Activated CD8-positive, alpha-beta memory T cell treated with anti-CD3 and anti-CD28 coated beads for 48 hours (primary cell): ENCODE data around the gene OGFRL1.
A peak's percentile ranks its signal among the peaks of the same experiment; 100 is the strongest.
"Not testable (repeated sequence)": the region's sequence is repeated elsewhere in the genome, so short reads cannot be mapped to it uniquely, and the experiment has no call there.

ENCODE experiments used
- DNase-seq, 3 experiments: peaks; one replicate each; pipeline ENCODE4 v3.0.0-alpha.2; 2020; ENCODE audit warnings: low read depth in 2 of 3, low spot score in 2 of 3

OGFRL1 gene

DNA sequence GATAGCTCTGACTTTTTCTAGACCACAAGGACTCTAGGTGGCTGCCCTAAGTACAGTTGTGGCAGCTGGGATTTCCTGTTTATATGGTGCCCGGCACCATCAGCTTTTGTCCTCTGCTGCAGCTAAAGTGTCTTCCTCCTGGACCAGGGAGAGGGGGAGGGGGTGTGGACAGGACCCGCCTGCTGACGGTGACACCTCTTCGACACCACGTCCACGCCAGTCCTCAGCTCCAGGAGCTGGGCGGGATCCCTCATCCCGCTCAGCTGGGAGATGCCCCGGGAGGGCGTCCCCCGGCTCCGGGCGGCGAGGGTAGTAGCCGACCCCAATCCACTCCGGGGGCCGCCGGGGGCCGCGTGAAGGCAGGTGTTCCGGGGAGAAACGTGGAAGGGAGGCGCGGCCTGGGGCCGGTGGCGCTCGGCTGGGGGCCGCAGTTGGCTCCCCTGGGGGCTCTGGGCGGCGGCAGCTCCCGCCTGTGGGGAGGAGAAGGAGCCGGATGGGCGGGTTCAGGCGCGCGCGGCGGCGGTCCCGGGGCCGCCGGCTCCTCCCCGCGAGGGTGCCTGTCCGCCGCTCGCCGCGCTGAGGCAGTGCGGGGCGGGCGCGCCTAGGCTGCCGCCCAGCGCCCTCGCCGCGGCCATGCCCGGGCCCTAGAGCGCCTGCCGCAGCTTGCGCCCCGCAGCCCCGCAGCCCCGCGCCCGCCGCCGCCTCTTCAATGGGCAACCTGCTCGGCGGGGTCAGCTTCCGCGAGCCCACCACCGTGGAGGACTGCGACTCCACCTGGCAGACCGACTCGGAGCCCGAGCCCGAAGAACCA, at the start of gene OGFRL1:
Gene OGFRL1 (plus strand): TSS at position 584 of the 811 bp plus-strand sequence. CDS start 126 bp downstream, at position 710.
- DNase-seq: peak; percentile 37 to 42 (median 37)

DNA sequence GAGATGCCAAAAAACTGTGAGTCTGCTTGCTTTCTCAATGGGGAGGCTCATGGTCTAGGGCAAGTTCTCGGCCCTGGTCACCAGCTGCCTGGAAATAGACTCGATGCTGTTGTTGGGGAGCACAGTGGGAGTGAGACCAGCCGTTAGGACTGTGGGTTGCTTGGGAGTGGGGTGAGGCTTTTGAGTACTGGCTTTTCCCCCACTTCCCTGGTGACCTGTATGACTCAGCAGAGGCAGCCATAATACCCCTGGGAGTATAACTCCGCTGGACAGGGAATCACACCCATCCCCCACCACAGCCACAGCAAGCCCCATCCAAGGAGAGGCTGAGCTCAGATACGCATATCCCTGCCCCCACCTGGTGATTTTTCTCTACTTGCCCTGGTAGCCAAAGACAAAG, 48.9 kb upstream of the OGFRL1 start:
- DNase-seq: no peak

DNA sequence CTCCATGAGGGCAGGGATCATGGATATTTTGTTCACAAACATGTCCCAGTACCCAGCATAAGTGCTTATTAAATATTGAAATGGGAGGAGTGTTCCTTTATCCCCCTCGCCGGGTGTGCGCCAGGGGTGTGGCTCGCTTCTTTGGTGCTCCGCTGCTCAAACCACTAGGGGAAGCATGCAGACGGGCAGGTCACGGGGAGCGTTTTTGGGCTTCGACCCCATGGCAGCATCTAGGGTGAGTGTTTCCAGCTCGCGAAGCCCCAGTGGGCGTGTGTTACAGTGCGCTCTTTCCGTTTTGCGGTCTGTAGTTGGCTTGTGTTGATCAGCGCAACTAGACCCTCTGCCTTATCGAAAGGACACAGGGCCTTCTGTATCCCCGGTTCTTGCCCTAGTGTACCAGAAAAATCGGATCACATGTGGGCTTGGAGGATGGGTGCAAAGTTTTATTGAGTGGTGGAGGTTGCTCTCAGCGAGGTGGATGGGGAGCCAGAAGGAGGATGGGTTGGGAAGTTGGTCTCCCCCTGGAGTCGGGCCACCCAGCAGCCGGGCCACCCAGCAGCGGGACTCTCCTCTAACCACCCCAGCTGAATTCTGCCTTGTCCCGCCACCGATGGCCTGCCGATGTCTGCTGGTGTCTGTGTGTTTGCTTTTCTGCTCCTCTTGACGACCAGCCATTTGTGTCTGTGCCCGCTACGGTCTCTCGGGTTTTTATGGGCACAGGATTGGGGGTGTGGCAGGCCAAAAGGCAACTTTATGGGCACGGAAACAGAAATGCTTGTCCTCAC, 43.2 kb upstream of the OGFRL1 start:
- no peak for DNase-seq

DNA sequence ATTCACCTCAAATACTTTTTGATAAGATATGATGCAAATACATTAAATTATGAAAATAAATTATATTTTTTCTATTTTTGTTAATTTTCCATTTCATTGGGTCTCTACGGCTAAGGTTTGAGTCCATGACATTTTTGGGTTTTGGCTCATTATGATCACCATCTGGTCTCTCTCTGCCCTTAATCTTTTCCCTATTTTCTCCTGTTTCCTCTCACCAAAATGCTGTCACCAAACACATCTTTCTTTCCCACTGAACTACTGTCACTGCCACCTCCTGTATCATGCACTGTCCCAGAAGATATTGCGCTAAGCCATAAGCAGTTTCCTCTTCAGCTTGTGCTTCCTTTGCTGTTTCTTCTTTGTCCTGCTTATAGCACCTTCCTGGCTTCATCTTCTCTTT, 42.0 kb upstream of the OGFRL1 start:
- DNase-seq: no peak

DNA sequence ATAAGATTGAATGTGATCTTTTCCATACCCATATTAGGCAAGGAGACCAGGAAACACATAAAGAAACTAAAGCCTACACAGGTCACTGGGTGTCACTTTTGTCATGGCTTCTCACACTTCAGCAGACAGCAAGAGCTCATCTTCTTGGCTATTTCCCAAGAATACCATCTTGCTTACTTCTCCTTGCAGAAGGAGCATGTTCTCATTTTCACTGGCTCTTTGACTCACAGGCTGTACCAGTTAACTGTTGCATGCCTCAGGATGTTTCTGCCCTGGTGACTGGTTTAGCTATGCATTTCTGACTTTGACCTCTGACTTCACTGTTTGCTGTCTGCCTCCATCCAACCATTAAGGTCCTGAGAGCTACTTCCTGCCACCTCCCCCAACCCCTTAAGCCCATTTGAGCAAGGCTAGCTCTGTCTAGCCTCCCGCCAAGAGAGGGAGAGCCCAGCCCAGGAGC, 40.3 kb upstream of the OGFRL1 start:
- DNase-seq: no peak

DNA sequence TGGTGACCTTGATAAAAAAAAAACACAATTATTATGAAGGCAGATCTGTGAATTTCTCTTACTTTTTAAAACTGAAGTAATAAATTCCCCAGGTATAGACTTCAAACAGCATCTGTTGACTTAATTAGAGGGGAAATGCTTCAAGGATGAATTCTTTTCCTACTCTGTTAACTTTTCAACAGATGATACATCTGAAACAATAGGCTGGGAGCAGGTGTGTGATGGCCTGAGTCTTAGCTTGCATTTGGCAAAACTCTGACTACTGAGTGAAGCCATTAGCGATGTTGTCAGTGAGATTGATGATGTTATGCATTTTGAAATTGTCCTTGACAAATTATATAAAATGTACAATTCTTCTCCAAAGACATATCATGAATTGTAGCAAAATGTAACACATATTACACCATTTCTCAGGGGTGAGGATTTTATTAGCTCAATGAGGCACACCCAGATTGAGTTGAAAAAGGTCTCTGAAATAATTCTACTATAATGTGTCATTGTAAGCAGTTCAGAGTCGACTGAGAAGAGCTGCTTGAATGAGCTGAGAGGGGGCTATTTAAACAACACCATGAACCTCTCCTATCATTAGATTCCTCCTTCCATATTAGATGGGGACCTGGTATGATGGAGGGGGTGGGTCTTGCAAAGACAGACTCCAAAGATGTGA, 39.6 kb upstream of the OGFRL1 start:
- no peak for DNase-seq

DNA sequence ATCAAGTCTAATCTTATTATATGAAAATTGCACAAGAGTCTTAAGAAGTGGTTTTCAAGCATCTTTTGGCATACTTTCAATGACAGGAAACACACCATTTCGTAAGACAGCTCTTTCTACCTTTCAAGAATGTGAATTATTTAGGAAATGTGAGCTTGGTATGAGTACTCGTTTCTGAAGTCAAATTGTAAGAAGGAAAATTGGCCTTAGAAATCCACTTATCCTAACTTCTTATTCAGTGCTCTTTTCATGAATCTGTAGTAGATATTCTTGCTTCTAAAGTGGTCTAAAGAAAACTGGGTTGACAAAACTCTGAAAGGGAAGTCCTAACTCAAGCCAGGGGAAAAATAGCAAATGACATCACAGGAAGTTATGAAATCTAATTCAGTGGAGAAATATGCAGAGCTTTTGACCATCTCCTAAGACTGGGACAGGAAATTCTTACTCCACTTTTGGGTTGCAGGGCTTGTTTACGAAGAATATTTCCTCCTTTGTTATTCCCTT, 38.5 kb upstream of the OGFRL1 start:
- no peak for DNase-seq

DNA sequence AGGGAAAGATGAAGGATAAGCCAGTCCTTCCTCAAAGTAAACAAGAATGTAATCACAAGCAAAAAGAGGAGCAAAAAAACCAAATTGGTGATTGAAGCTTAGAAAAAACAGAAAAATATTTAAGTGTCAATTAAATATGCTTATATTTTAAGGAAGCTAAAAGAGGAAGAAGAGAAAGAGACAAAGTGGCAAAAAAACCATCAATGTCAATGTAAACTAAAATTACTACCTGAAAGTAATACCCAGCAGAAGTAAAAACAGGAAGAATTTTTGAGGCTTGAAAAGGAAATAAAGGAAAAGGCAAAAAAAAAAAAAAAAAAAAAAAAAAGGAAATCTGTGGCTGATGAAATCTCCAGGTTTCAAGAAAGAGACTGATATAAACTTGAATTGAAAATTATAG, 36.2 kb upstream of the OGFRL1 start:
- no peak for DNase-seq

DNA sequence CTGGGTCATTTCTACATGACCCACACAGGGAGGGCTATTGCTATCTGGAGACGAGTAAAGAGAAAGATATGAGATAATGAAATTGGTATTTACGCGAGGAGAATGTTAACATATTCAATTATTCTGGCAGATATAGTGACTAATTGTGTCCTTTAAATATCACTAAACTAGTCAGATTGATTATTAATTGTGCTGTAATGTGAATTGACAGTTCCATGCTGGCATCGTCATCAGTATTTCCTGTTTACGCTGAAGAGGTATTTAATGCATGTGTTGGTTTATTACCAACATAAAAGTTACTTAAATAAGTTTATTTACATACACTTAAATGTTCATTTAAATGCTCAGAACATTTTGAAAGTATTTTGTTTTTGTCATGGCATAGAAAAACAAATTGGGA, 35.7 kb upstream of the OGFRL1 start:
- DNase-seq: no peak

DNA sequence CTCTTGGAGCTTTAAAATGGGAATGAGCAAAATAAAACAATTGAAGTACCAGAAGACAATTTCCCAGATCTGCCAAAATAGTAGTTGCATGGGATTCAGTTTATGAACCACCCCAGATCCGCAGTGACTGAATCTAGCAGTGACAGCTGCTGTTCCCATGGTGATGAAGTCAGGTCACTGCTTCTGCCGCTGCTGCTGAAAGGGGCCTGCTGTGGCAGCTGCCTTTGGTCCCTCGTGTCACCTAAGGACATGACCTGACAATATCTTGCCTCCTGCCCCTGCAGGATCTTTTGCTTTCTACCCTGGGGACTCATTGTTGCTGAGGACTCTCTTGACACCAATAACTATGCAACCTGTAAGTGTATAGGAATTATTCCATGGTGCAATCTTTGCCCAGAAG, 34.3 kb upstream of the OGFRL1 start:
- DNase-seq: no peak

DNA sequence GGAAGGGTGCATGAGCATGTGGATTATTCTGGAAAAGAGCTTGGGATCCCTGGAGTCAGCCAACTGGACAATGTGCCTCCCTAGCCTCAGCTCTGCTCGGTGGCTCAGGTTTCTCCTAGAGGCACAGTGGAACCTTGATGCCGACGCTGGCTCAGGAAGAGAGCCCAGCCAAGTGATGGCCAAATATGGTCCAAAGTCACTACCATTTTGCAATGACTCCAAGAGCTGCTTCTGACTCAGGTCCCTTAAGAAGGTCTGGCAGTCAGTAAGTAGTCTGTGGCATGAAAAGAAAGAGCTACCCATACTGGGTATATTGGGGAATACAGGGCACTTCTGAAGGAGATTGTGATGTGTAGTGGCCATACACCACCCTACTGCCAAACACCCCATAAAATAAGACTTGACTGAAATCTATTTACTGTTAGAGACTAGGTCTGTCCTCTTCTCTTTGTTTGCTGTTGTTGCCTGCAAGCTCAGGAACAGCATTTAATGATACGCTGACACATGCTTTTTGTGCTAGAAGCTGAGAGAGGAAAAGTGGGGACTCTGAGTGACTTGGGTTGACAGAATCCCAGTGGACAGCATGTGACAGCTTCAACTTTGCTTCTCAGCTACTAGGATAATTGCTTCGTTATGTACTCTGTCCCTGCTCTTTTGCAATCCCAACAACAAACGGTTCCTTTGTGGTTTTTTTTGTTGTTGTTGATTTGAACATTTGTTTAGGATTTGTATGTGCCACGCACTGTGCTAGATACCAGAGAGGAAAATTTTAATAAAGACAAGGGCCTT, 30.3 kb upstream of the OGFRL1 start:
- DNase-seq: no peak

DNA sequence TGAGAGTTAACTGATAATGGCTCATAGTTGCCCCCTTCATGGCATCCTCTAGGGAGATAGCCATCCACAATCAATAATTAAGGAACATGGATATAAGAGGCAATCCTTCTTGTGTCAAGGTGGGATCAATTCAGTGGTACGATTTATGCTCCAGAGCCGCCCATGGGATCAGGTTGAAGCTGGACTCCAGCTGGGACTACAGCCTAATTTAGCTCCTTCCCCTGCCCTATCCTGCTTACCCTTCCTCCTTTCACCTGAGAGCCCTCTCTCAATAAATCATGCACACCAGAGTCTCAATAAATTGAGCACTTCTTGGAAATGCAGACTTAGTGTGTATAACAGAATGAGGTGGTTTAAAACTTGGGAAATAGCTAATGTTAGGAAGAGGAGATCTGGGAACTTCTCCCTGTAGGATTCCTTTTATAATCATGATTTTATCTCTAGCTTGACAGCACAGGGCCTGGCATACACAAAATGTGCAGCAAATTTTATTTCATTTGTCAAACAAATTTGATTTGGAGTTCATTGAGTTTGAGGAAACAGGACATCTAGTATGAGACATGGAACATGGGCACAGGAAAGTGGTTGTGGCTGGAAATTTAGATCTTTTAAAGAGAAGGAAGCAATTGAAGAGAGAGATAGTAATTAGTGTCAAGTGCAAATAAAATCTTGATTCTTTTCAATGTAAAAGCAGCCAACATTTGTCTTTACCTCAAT, 28.6 kb upstream of the OGFRL1 start:
- no peak for DNase-seq

DNA sequence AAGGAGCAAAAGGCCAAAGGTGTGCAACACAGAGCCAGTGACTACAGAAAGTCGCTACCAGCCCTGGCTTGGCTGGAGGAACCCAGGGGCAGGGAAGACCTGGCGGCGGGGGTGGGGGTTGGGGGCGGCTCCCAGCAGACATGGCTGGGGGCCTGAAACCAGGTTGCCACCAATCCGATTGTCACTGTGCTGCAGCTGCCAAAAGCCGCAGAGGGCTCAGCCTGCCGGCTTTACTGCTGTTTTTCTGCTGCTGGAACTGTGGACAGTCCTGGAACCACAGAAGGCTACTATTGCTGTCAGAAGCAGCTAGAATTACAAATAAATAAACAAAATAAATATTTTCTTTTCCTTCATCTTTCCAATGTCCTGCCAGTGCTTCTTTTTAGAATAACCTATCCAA, 25.7 kb upstream of the OGFRL1 start:
- no peak for DNase-seq

DNA sequence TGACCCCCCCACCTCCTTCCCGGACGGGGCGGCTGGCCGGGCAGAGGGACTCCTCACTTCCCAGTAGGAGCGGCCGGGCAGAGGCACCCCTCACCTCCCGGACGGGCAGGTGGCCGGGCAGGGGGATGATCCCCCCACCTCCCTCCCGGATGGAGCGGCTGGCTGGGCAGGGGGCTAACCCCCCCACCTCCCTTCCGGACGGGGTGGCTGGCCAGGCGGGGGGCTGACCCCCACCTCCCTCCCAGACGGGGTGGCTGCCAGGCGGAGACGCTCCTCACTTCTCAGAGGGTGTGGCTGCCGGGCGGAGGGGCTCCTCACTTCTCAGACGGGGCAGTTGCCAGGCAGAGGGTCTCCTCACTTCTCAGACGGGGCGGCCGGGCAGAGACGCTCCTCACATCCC, 22.2 kb upstream of the OGFRL1 start:
- not testable (repeated sequence) for DNase-seq

DNA sequence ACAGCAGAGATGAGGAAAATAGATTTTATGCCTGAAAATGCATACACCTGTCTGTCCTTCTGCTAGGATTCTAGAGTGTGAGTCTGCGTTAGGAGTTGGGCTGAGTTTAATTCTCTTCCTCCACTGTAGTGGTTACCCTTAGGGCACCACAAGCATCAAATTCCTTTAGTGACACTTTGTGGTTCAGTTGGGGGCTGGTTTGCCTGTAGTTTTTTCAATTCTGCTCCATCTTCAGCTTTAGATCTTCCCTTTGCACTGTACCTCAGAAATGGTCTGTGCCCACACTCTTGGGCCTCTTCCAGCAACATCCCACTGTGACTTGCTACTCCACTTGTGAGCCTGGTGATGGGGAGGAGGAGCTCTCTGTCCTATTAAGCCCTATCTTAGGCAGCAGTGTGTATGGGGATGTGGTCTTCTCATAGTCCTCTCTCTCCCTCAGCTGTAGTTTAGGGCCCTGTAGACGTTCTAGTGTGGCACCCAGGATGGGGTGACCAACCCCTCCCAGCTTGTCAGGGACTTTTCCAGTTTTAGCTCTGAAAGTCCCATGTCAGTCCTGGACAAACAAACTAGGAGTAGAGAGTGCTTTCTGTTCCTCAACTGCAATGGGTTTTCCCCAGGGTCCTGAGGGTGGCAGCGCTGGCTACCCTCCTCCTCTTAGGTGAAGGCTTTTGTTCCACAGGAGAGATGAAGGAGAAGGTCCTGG, 19.7 kb upstream of the OGFRL1 start:
- no peak for DNase-seq

DNA sequence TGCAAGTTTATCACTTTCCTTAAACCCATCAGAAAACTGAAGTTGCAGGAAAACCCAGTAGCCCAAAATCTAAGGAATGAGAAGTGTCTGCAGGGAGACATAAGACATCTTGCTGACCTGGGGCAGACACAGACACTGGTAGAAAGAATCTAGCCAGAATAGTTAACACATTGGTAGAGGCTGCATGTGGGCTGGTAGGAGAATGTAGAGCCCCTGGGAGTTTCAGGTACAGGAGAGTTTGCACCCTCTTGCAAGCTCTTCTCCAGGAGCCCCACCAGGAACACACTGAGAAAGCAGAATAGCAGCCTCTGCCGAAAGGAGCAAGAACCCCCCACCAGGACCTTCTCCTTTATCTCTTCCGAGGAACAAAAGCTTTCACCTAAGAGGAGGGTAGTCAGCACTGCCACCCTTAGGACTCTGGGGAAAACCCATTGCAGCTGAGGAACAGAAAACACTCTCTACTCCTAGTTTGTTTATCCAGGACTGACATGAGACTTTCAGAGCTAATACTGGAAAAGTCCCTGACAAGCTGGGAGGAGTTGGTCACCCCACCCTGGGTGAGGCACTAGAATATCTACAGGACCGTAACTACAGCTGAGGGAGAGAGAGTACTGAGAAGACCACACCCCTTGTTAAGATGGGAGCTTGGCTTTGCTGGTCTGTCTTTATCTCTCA, 10.5 kb upstream of the OGFRL1 start:
- DNase-seq: no peak

DNA sequence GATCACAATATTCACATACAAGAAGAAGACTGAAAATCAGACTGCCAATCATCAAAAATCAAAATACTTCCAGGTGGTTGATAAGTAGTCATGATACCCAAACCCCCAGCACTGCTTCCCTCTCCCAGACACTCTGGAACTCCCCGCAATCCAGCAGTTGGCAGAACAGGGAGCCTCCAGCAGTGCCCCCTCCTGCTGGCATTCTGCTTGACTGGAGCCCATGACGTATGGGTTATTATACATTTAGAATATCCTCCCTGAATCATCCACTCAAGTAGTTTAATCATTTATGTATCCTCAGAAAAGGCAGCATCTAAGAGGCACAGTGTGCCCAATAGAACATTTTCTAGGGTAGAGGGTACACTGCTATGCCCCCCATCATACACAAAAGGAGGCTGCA, 9.3 kb upstream of the OGFRL1 start:
- DNase-seq: no peak

DNA sequence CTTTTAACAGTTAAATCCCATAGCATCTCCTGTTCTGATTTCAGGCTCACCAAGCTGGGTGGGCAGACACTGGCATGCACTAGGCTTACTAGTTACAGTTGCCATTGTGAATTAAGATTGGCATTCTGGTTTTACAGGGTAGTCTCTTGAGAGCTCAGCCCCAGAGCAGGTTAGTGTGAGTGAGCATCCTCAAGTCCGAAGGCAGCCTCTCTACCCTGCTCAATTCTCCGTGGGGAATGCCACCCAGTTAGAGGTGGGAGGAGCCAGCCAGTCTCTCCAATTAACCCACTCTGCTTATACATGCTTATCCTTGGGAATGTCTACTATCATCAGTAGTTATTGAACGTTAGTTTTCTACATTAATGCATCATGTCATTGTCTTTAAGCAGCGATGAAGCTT, 8.9 kb upstream of the OGFRL1 start:
- DNase-seq: no peak

DNA sequence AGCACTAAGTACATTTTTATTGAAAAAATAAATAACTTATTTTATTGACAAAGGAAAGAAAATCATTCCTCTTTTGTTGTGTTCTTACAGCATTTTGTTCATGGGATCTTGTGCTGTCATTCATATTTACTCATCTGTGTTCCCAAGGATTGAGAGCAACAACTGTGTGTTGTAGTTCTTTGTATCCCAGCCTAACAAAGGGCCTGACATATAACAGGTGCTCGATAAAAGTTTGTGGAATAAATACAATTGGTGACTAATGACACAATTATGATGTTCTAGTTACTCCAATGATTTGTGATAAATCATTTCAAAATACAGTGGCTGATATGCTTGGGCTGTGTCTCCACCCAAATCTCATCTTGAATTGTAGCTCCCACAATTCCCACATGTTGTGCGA, 7.9 kb upstream of the OGFRL1 start:
- no peak for DNase-seq
